Gastrocnemius medialis (tissue), 4 donors: Measurements from ENCODE around the gene KCNH2. TPM values are rescaled to one million over a fixed set of nuclear protein-coding genes. Genes with fewer than 3 reads are reported as not detected.

Source experiments
- ATAC-seq, 2 donors: fragments of 150-250 bp; one replicate each; pipeline ENCODE4 v1.9.1; 2016
- DNase-seq, 2 donors: peaks; one replicate each; pipeline ENCODE4 v3.0.0-alpha.2; 2019
- H3K27ac ChIP-seq, 4 donors: fragments of 200-600 bp; sonication (generic); 1 replicate in 1 of 4; 2 replicates in 3 of 4; pipeline ENCODE4 v1.5.1; 2016 to 2018; ENCODE audit warnings: mild to moderate bottlenecking in 2 of 4, moderate library complexity in 1 of 4
- H3K27me3 ChIP-seq, 3 donors: fragments of 200-600 bp; sonication (generic) in 2 of 3; 1 replicate in 1 of 3; 2 replicates in 2 of 3; pipeline versions ENCODE4 v1.5.1 to v1.6.0; 2016 to 2019; ENCODE audit warnings: mild to moderate bottlenecking in 1 of 3, moderate library complexity in 1 of 3
- H3K36me3 ChIP-seq, 2 donors: fragments of 200-600 bp; sonication (generic) in 1 of 2; one replicate each; pipeline ENCODE4 v1.5.1; 2017 to 2018
- H3K4me1 ChIP-seq, 2 donors: fragments of 200-600 bp; sonication (generic) in 1 of 2; one replicate each; pipeline ENCODE4 v1.5.1; 2016 to 2017; ENCODE audit warnings: mild to moderate bottlenecking in 2 of 2
- H3K4me3 ChIP-seq, 4 donors: fragments of 200-600 bp; sonication (generic) in 3 of 4; 1 replicate in 1 of 4; 2 replicates in 3 of 4; pipeline ENCODE4 v1.5.1; 2016 to 2019; ENCODE audit warnings: mild to moderate bottlenecking in 2 of 4
- H3K9me3 ChIP-seq, 3 donors: fragments of 200-600 bp; sonication (generic) in 2 of 3; 1 replicate in 1 of 3; 2 replicates in 2 of 3; pipeline ENCODE4 v1.5.1; 2016 to 2019
- POLR2A ChIP-seq, 2 donors: fragments of 450-650 bp; IDR thresholded peaks; one replicate each; pipeline ENCODE4 v1.6.1; 2017; ENCODE audit warnings: antibody characterized with exemption in 2 of 2, mild to moderate bottlenecking in 2 of 2, moderate library complexity in 2 of 2
- in situ Hi-C, 4 donors: fragments of 200-750 bp; cut with MboI; loops; one replicate each; pipeline versions ENCODE4 v1.15.0 to v1.8.0; 2017; ENCODE audit warnings: low sequenced_read_pairs in 4 of 4
- intact Hi-C: fragments of 100-400 bp; cut with DNase I; formaldehyde crosslinking; loops from one replicate; pipeline ENCODE4 v1.15.1; 2023; ENCODE audit warnings: low total_unique reads
- total RNA-seq, 4 donors: library from RNA; depleted of rRNA; stranded (reverse); fragments of >200 nt; gene quantifications; one replicate each; pipeline versions ENCODE4 v1.1.0 to v1.2.3, GENCODE V29; 2016
- TF ChIP-seq, protein P1 (sequence below), 5 experiments: fragments of 450-650 bp in 3 of 5; fragments of 200-600 bp in 2 of 5; sonication (generic) in 2 of 5; IDR thresholded peaks in 4 of 5; conservative IDR thresholded peaks in 1 of 5; 1 replicate in 4 of 5; 2 replicates in 1 of 5; pipeline ENCODE4 v1.5.1; 2016 to 2019; ENCODE audit warnings: antibody characterized with exemption in 5 of 5, mild to moderate bottlenecking in 3 of 5, moderate library complexity in 3 of 5

The KCNH2 gene
- total RNA-seq, 4 donors from 2014 or later, result 0.19 to 1.00 (median 0.46) TPM; not detected in 1

DNA sequence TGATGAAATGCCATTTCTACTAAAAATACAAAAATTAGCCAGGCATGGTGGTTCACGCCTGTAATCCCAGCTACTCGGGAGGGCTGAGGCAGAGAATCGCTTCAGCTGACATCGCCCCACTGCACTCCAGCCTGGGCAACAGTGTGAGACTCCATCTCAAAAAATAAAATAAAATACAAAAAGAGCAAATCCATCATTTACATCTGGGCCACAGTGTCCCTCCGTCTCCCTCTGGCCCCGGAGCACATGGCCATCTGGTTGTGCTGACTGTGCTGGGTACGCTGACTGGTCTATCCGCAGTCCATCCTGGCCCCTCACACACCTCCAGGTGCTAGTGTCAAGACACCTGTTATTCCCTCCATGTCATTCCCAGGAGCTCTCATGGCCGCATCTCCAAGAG, 42.1 kb downstream of the KCNH2 start:
- H3K27ac ChIP-seq, result no peak overlapping the region
- peaks cover 0 to 12% (median 0%) of the 10 kb centered on the region in 3 donors for H3K27me3 ChIP-seq
- TF ChIP-seq POLR2A (IDR thresholded peaks at IDR 0.05), result no peak
- TF ChIP-seq, protein P1, sequence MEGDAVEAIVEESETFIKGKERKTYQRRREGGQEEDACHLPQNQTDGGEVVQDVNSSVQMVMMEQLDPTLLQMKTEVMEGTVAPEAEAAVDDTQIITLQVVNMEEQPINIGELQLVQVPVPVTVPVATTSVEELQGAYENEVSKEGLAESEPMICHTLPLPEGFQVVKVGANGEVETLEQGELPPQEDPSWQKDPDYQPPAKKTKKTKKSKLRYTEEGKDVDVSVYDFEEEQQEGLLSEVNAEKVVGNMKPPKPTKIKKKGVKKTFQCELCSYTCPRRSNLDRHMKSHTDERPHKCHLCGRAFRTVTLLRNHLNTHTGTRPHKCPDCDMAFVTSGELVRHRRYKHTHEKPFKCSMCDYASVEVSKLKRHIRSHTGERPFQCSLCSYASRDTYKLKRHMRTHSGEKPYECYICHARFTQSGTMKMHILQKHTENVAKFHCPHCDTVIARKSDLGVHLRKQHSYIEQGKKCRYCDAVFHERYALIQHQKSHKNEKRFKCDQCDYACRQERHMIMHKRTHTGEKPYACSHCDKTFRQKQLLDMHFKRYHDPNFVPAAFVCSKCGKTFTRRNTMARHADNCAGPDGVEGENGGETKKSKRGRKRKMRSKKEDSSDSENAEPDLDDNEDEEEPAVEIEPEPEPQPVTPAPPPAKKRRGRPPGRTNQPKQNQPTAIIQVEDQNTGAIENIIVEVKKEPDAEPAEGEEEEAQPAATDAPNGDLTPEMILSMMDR (IDR thresholded peaks at IDR 0.05 in 4 of 5, conservative IDR thresholded peaks at IDR 0.05 in 1 of 5), result no peak
- in situ Hi-C loops (no loop called here), intact Hi-C loops (no loop called here)
- no peak for ATAC-seq
- H3K4me1 ChIP-seq, result no peaks in the 10 kb centered on the region
- no peak for DNase-seq
- H3K9me3 ChIP-seq, result no peaks in the 10 kb centered on the region
- H3K4me3 ChIP-seq, result no peak overlapping the region
- H3K36me3 ChIP-seq, result no peaks in the 10 kb centered on the region

DNA sequence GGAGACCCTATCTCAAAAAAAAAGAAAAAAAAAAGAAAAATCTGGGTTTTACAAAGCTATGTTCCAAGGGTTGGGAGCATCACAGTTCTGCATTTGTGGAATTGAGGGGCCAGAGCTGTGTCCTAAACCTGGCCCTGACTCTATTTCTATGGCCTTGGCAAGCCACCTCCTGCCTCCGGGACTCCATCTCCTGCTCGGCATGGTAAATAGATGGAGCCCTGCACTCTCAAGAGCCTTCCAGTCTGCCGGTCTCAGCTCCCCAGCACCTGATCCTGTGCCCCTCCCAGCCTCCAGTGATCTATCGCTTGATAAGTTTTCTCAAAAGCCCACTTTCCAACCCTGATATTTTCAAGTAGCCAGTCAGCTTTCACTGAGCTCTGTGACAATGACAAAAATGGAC, 43.0 kb downstream of the KCNH2 start:
- no peak for ATAC-seq
- H3K4me1 ChIP-seq, result no peaks in the 10 kb centered on the region
- no peaks in the 10 kb centered on the region for H3K36me3 ChIP-seq
- no peak for TF ChIP-seq POLR2A (IDR thresholded peaks at IDR 0.05)
- TF ChIP-seq, protein P1 (IDR thresholded peaks at IDR 0.05 in 4 of 5, conservative IDR thresholded peaks at IDR 0.05 in 1 of 5), result no peak
- H3K27me3 ChIP-seq, result peaks cover 0 to 12% (median 0%) of the 10 kb centered on the region in 3 donors
- intact Hi-C loops, result no loop called here
- in situ Hi-C loops, result no loop called here
- no peak overlapping the region for H3K4me3 ChIP-seq
- no peak overlapping the region for H3K27ac ChIP-seq
- no peaks in the 10 kb centered on the region for H3K9me3 ChIP-seq
- no peak for DNase-seq

DNA sequence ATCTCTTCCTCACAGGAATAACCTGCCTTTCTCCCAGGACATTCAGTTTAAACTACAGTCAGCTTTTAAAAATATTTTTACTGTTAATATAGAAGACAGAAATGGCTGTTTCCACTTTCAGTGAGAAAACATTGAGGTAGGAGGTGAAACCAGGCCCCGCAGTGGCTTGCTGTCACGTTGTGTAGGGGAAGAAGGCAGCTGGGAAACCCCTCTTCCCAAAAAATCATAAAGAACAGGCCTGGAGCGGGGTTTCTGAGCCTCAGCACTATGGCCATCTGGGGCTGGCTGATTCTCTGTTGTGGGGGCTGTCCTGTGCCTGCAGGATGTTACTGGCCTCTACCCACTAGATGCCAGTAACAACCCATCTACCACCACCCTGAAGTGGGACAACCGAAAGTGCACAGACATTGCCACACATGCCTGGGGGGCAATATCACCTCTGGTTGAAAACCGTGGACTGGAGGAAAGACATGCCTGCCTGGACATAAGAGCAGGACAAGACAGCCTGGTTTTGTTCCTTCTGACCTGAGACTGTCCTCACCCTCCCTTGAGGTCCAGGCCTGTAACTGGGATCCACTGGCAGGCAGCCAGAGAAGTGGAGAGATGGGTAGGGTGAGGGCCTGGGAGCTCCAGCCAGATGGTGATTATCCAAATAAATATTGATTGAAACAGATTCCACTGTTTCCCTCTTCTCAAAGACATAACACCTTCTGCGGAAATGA, 43.9 kb downstream of the KCNH2 start:
- Histone ChIP-seq H3K4me3 (no peak overlapping the region), H3K27me3 (peaks cover 0 to 8% (median 0%) of the 10 kb centered on the region in 3 donors), H3K9me3 (no peaks in the 10 kb centered on the region), H3K27ac (no peak overlapping the region), H3K36me3 (no peaks in the 10 kb centered on the region), H3K4me1 (no peaks in the 10 kb centered on the region)
- TF ChIP-seq POLR2A (IDR thresholded peaks at IDR 0.05), result no peak
- TF ChIP-seq, protein P1 (IDR thresholded peaks at IDR 0.05 in 4 of 5, conservative IDR thresholded peaks at IDR 0.05 in 1 of 5), result no peak
- intact Hi-C loops, result no loop called here
- DNase-seq (no peak), ATAC-seq (no peak)
- in situ Hi-C loops, result no loop called here

DNA sequence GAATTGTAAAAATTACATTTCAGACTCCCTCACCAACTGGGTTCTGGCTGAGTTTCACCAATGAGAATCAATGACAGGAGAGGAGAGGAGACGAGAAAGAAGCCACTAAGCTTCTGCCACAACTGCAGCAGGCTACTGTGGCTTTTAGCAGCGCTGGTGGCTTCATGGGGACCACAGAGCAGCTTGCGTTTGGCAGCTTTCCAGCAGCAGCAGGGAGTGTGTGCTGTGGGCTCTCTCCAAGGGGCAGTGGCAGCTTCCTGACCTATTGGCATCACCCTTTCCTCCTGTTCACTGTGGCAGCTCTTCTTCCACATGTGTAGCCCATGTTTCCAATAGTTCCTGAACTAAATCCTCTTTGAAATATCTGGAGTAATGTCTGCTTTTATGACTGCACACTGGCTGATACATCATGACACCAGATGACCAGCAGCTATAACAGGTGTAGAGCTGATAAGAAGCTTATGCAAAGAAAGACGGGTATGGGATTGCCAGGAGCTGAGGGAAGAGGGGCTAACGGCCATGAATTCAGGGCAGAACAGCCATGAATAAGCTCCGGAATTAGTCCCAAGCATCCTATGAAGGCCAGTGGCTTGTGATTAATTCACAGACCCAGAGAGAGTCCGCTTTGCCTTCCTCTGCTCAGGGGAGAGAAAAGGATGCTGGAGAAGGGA, 46.8 kb downstream of the KCNH2 start:
- no peaks in the 10 kb centered on the region for H3K9me3 ChIP-seq
- in situ Hi-C loops, result no loop called here
- H3K4me3 ChIP-seq, result no peak overlapping the region
- ATAC-seq, result no peak
- H3K4me1 ChIP-seq, result no peaks in the 10 kb centered on the region
- H3K27ac ChIP-seq, result no peak overlapping the region
- no peak for DNase-seq
- intact Hi-C loops, result no loop called here
- no peaks in the 10 kb centered on the region for H3K36me3 ChIP-seq
- no peak for TF ChIP-seq POLR2A (IDR thresholded peaks at IDR 0.05)
- TF ChIP-seq, protein P1 (IDR thresholded peaks at IDR 0.05 in 4 of 5, conservative IDR thresholded peaks at IDR 0.05 in 1 of 5), result no peak
- peaks cover 0 to 2% (median 0%) of the 10 kb centered on the region in 3 donors for H3K27me3 ChIP-seq
